ENCODE data around the gene NXF2B. TPM values are rescaled to one million over a fixed set of nuclear protein-coding genes. Genes with fewer than 3 reads are reported as not detected.

Gene NXF2B
- total and polyA plus RNA-seq, 7 donors: not detected

DNA sequence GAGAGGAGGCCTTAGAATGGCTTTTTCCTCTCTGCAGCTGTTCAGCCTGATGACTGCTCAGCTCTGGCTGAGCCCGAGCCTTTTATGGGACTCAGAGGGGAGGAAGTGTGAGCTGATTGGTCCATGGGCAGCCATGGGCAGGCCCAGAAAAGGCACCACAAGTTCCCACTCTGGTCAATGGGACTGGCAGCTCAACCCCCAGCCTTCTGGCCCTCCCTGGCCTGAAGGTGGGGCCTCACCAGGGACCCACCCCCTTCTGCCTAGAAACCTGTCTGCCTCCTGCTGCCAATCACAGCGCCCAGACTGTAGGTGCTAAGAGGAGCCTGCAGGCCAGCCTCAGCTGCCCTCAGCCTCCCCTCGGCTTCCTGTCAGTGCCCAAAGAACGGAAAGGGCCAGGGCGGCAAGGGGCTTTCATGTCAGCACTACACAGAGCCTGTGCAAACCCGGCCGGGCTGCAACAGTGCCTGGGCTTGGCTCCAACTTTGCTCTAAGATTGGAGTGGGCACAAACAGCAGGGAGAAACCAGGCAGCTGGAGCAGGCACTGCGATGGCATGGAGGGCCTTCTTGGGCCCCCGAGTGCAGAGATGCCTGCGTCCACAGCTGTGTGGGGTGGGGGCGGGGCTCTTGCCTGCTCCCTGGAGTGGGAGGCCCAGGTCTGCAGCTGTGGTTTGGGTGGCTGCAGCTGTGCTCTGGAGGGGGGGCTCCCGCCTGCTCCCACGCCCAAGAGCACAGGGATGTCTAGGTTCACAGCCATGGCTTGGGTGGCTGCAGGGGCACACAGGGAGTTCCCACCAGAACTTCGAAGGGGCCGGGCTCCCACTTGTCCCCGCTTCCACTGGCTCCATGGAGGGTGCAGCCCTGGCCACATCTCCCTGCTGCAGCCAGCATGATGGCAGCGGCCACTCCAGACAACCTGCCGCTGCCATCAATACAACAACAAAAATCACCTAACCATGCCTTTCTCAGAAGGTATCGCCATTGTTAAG is 100.2 kb downstream of the NXF2B start:
- Histone ChIP-seq H3K9me3 (no peaks in the 10 kb centered on the region), H3K4me1 (no peaks in the 10 kb centered on the region), H3K36me3 (ENCODE audit: insufficient read depth in 1 of 2, low read depth in 1 of 2) (no peaks in the 10 kb centered on the region), H3K27ac (no peak overlapping the region), H3K4me3 (no peak overlapping the region), H3K27me3 (ENCODE audit: insufficient read depth in 3 of 3, low read length in 2 of 3) (peaks cover 0 to 20% (median 0%) of the 10 kb centered on the region in 3 donors)
- ATAC-seq: no peak
- DNase-seq: no peak
- intact Hi-C loops (cut with DNase I): no loop called here
- 53 to 71% (median 63%) methylated on average over 13 to 19 of the region's 19 CpGs for WGBS, 3 donors
- TF ChIP-seq, protein P1, sequence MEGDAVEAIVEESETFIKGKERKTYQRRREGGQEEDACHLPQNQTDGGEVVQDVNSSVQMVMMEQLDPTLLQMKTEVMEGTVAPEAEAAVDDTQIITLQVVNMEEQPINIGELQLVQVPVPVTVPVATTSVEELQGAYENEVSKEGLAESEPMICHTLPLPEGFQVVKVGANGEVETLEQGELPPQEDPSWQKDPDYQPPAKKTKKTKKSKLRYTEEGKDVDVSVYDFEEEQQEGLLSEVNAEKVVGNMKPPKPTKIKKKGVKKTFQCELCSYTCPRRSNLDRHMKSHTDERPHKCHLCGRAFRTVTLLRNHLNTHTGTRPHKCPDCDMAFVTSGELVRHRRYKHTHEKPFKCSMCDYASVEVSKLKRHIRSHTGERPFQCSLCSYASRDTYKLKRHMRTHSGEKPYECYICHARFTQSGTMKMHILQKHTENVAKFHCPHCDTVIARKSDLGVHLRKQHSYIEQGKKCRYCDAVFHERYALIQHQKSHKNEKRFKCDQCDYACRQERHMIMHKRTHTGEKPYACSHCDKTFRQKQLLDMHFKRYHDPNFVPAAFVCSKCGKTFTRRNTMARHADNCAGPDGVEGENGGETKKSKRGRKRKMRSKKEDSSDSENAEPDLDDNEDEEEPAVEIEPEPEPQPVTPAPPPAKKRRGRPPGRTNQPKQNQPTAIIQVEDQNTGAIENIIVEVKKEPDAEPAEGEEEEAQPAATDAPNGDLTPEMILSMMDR (IDR thresholded peaks at IDR 0.05): no peak

GRCh38 chrX:102338162-102338561 is 101.6 kb downstream of the NXF2B start:
- intact Hi-C loops (cut with DNase I): no loop called here
- no peak for DNase-seq
- 61 to 72% (median 64%) methylated on average over 4 of the region's 4 CpGs for WGBS, 3 donors
- no peaks in the 10 kb centered on the region for H3K9me3 ChIP-seq
- H3K27ac ChIP-seq: no peak overlapping the region
- H3K4me3 ChIP-seq: no peak overlapping the region
- H3K4me1 ChIP-seq: no peaks in the 10 kb centered on the region
- no peak for ATAC-seq
- H3K36me3 ChIP-seq (ENCODE audit: insufficient read depth in 1 of 2, low read depth in 1 of 2): no peaks in the 10 kb centered on the region
- TF ChIP-seq, protein P1 (IDR thresholded peaks at IDR 0.05): no peak
- peaks cover 0 to 20% (median 0%) of the 10 kb centered on the region in 3 donors for H3K27me3 ChIP-seq (ENCODE audit: insufficient read depth in 3 of 3, low read length in 2 of 3)

Other genes starting within 250 kb of the NXF2B start
- gene TCP11X1, start 224.7 kb downstream of the NXF2B start, total RNA-seq: not detected
- gene TCP11X1, start 224.7 kb downstream of the NXF2B start, polyA plus RNA-seq: not detected
- gene NXF2, start 192.8 kb downstream of the NXF2B start, total RNA-seq: not detected
- gene NXF2, start 192.8 kb downstream of the NXF2B start, polyA plus RNA-seq: not detected
- not detected for gene TCP11X2, start 31.8 kb upstream of the NXF2B start, total RNA-seq
- not detected for gene TCP11X2, start 31.8 kb upstream of the NXF2B start, polyA plus RNA-seq
- under 1 TPM in 1 of 4 donors, not detected in 3; 0.43 TPM for gene TMSB15A, start 76.7 kb upstream of the NXF2B start, total RNA-seq
- gene TMSB15A, start 76.7 kb upstream of the NXF2B start, polyA plus RNA-seq: under 1 TPM in 1 of 3 donors, not detected in 2; 0.23 TPM
- 1 to 10 TPM; 2.9 to 7.4 (median 3.9) TPM for gene ARMCX5, start 159.5 kb upstream of the NXF2B start, total RNA-seq
- gene ARMCX5, start 159.5 kb upstream of the NXF2B start, polyA plus RNA-seq: 1 to 10 TPM; 2.4 to 4.2 (median 2.9) TPM
- 1 to 10 TPM; 1.2 to 7.2 (median 2.5) TPM for gene GPRASP1, start 211.5 kb upstream of the NXF2B start, total RNA-seq
- under 1 TPM; 0.43 to 0.89 (median 0.84) TPM for gene GPRASP1, start 211.5 kb upstream of the NXF2B start, polyA plus RNA-seq